Measurements from ENCODE around the gene DEDD.

The DEDD gene

GRCh38 chr1:161128591-161129420 is 3.7 kb downstream of the DEDD start:
- TF ChIP-seq CTCF (IDR thresholded peaks at IDR 0.05; ENCODE audit: borderline replicate concordance, insufficient read depth, low read depth, low read length), result no peak
- H3K4me3 ChIP-seq (ENCODE audit: low read depth, low read length), result no peak overlapping the region

GRCh38 chr1:161127649-161128048 is 4.8 kb downstream of the DEDD start:
- no peak overlapping the region for H3K4me3 ChIP-seq (ENCODE audit: low read depth, low read length)
- TF ChIP-seq CTCF (IDR thresholded peaks at IDR 0.05; ENCODE audit: borderline replicate concordance, insufficient read depth, low read depth, low read length), result no peak

- no peak for TF ChIP-seq CTCF (IDR thresholded peaks at IDR 0.05; ENCODE audit: borderline replicate concordance, insufficient read depth, low read depth, low read length)
- no peak overlapping the region for H3K4me3 ChIP-seq (ENCODE audit: low read depth, low read length)
Measured at GRCh38 chr1:161122967-161123366, 9.5 kb downstream of the DEDD start.

GRCh38 chr1:161121834-161122233 is 10.6 kb downstream of the DEDD start:
- H3K4me3 ChIP-seq (ENCODE audit: low read depth, low read length), result no peak overlapping the region
- no peak for TF ChIP-seq CTCF (IDR thresholded peaks at IDR 0.05; ENCODE audit: borderline replicate concordance, insufficient read depth, low read depth, low read length)

- TF ChIP-seq CTCF (IDR thresholded peaks at IDR 0.05; ENCODE audit: borderline replicate concordance, insufficient read depth, low read depth, low read length), result no peak
- no peak overlapping the region for H3K4me3 ChIP-seq (ENCODE audit: low read depth, low read length)
Measured at GRCh38 chr1:161121042-161121650, 11.3 kb downstream of the DEDD start.

- peak overlapping the region; percentile 100 for H3K4me3 ChIP-seq (ENCODE audit: low read depth, low read length)
- peak; percentile 47; the same call in 1 of the 2 replicates for TF ChIP-seq CTCF (IDR thresholded peaks at IDR 0.05; ENCODE audit: borderline replicate concordance, insufficient read depth, low read depth, low read length)
Measured at GRCh38 chr1:161119092-161119903, 13.2 kb downstream of the DEDD start.

All from GM12875 (cell line).